D341Med (cell line): ENCODE results near the gene SLC4A5.
"Not testable (repeated sequence)": the region's sequence is repeated elsewhere in the genome, so short reads cannot be mapped to it uniquely, and the experiment has no call there.

Experiments used
- DNase-seq: peaks from one replicate; pipeline ENCODE4 v3.0.0; 2012; ENCODE audit warnings: low spot score

The SLC4A5 gene

GRCh38 chr2:74264281-74264680 is 78.9 kb downstream of the SLC4A5 start:
- DNase-seq = no peak

GRCh38 chr2:74262681-74263080 is 80.5 kb downstream of the SLC4A5 start:
- no peak for DNase-seq

GRCh38 chr2:74261204-74261864 is 81.9 kb downstream of the SLC4A5 start:
- peak; percentile 63 for DNase-seq

- DNase-seq = no peak
These were observed 82.7 kb downstream of the SLC4A5 start for GRCh38 chr2:74260495-74260894.

- no peak for DNase-seq
These were observed 83.5 kb downstream of the SLC4A5 start for GRCh38 chr2:74259733-74260132.

- no peak for DNase-seq
These were observed 84.0 kb downstream of the SLC4A5 start for GRCh38 chr2:74259191-74259590.

GRCh38 chr2:74255660-74256213 is 87.5 kb downstream of the SLC4A5 start:
- no peak for DNase-seq

- DNase-seq = no peak
These were observed 89.3 kb downstream of the SLC4A5 start for GRCh38 chr2:74253971-74254310.

GRCh38 chr2:74253306-74253970 is 89.8 kb downstream of the SLC4A5 start:
- DNase-seq = no peak

GRCh38 chr2:74252862-74253261 is 90.4 kb downstream of the SLC4A5 start:
- no peak for DNase-seq

- DNase-seq = no peak
These were observed 91.2 kb downstream of the SLC4A5 start for GRCh38 chr2:74252036-74252435.

- peak; percentile 78 for DNase-seq
These were observed 93.0 kb downstream of the SLC4A5 start for GRCh38 chr2:74250189-74250631.

- no peak for DNase-seq
These were observed 93.7 kb downstream of the SLC4A5 start for GRCh38 chr2:74249406-74250122.

GRCh38 chr2:74246496-74247195 is 96.6 kb downstream of the SLC4A5 start:
- no peak for DNase-seq

GRCh38 chr2:74244286-74244685 is 98.9 kb downstream of the SLC4A5 start:
- DNase-seq = no peak

GRCh38 chr2:74242354-74243071 is 100.7 kb downstream of the SLC4A5 start:
- DNase-seq = no peak

GRCh38 chr2:74239346-74239745 is 103.9 kb downstream of the SLC4A5 start:
- no peak for DNase-seq

GRCh38 chr2:74238879-74239278 is 104.3 kb downstream of the SLC4A5 start:
- no peak for DNase-seq

- DNase-seq = no peak
These were observed 108.2 kb downstream of the SLC4A5 start for GRCh38 chr2:74235041-74235440.

GRCh38 chr2:74233648-74234047 is 109.6 kb downstream of the SLC4A5 start:
- no peak for DNase-seq

GRCh38 chr2:74232426-74232825 is 110.8 kb downstream of the SLC4A5 start:
- DNase-seq = no peak

- not testable (repeated sequence) for DNase-seq
These were observed 113.4 kb downstream of the SLC4A5 start for GRCh38 chr2:74229865-74230264.
